Vagina (tissue), 2 donors: Measurements from ENCODE around the gene CELF5.

ENCODE experiments used
- CTCF ChIP-seq, 3 experiments: fragments of 450-650 bp in 2 of 3; fragments of 200-600 bp in 1 of 3; sonication (generic) in 1 of 3; IDR thresholded peaks; one replicate each; pipeline ENCODE4 v1.5.1; 2017 to 2019; ENCODE audit warnings: antibody characterized with exemption in 3 of 3, mild to moderate bottlenecking in 2 of 3, moderate library complexity in 2 of 3
- POLR2A ChIP-seq, 2 donors: fragments of 450-650 bp; IDR thresholded peaks; one replicate each; pipeline ENCODE4 v1.6.1; 2017; ENCODE audit warnings: antibody characterized with exemption in 2 of 2, mild to moderate bottlenecking in 2 of 2, moderate library complexity in 2 of 2
- POLR2AphosphoS5 ChIP-seq, 2 donors: sonication (generic); formaldehyde crosslinking; IDR thresholded peaks; one replicate each; pipeline ENCODE4 v1.9.0; 2017; ENCODE audit warnings: antibody characterized with exemption in 2 of 2, mild to moderate bottlenecking in 2 of 2, low read depth in 1 of 2; ENCODE audit not compliant: insufficient read depth in 1 of 2

GRCh38 chr19:3279306-3279705 is 54.8 kb downstream of the CELF5 start:
- TF ChIP-seq CTCF (IDR thresholded peaks at IDR 0.05), result no peak
- TF ChIP-seq POLR2AphosphoS5 (IDR thresholded peaks at IDR 0.05; ENCODE audit: insufficient read depth in 1 of 2, low read depth in 1 of 2), result no peak
- no peak for TF ChIP-seq POLR2A (IDR thresholded peaks at IDR 0.05)
